Neural cell (in vitro differentiated cells): ENCODE results near the gene SYT13. TPM values are rescaled to one million over a fixed set of nuclear protein-coding genes. Genes with fewer than 3 reads are reported as not detected.

Source experiments
- H2AFZ ChIP-seq: fragments of 200-600, 300-800 bp; sonication (generic), shearing (Covaris generic); 2 replicates; pipeline ENCODE4 v1.6.0; 2014; ENCODE audit warnings: low read depth, mild to moderate bottlenecking, antibody characterized with exemption, low read length, moderate library complexity
- H3F3A ChIP-seq: fragments of 200-600 bp; shearing (Covaris generic); 2 replicates; pipeline ENCODE4 v1.6.1; 2016; ENCODE audit warnings: mild to moderate bottlenecking, moderate library complexity, mixed read lengths, antibody characterized with exemption, low read length; ENCODE audit not compliant: insufficient read depth, poor library complexity, severe bottlenecking
- H3K27ac ChIP-seq: fragments of 200-600, 300-800 bp; sonication (generic), shearing (Covaris generic); 2 replicates; pipeline ENCODE4 v1.5.1; 2014; ENCODE audit warnings: mild to moderate bottlenecking, low read length, moderate library complexity
- H3K27me3 ChIP-seq: fragments of 300-800, 200-600 bp; sonication (generic), shearing (Covaris generic); 2 replicates; pipeline ENCODE4 v1.6.0; 2014; ENCODE audit warnings: mild to moderate bottlenecking, low read depth, low read length, moderate library complexity; ENCODE audit not compliant: insufficient read depth
- H3K36me3 ChIP-seq: fragments of 300-800, 200-600 bp; sonication (generic), shearing (Covaris generic); 2 replicates; pipeline ENCODE4 v1.5.1; 2014; ENCODE audit warnings: mild to moderate bottlenecking, antibody characterized with exemption, low read length, moderate library complexity; ENCODE audit not compliant: insufficient read depth
- H3K4me2 ChIP-seq: fragments of 300-800, 200-600 bp; sonication (generic), shearing (Covaris generic); 2 replicates; pipeline ENCODE4 v1.6.0; 2014; ENCODE audit warnings: mild to moderate bottlenecking, low read length
- H3K4me3 ChIP-seq: fragments of 300-800, 200-600 bp; sonication (generic), shearing (Covaris generic); 2 replicates; pipeline ENCODE4 v1.5.1; 2014; ENCODE audit warnings: mild to moderate bottlenecking, low read length, moderate library complexity
- H3K79me2 ChIP-seq: fragments of 200-600 bp; shearing (Covaris generic); replicated peaks from 2 replicates; pipeline ENCODE4 v1.6.0; 2014; ENCODE audit warnings: mild to moderate bottlenecking, low read length, moderate library complexity; ENCODE audit not compliant: insufficient read depth
- H3K9ac ChIP-seq: fragments of 300-800, 200-600 bp; sonication (generic), shearing (Covaris generic); 2 replicates; pipeline ENCODE4 v1.6.1; 2016; ENCODE audit warnings: mild to moderate bottlenecking, low read length, mixed read lengths
- H3K9me2 ChIP-seq: fragments of 200-600 bp; shearing (Covaris generic); 2 replicates; pipeline ENCODE4 v1.6.1; 2016; ENCODE audit warnings: mild to moderate bottlenecking, low read length, mixed read lengths; ENCODE audit not compliant: insufficient read depth
- H3K9me3 ChIP-seq: fragments of 200-600, 300-800 bp; sonication (generic), shearing (Covaris generic); 2 replicates; pipeline ENCODE4 v1.6.1; 2016; ENCODE audit warnings: mild to moderate bottlenecking, mixed run types, low read length, moderate library complexity, mixed read lengths
- H4K20me1 ChIP-seq: fragments of 200-600 bp; shearing (Covaris generic); 2 replicates; pipeline ENCODE4 v1.6.1; 2016; ENCODE audit warnings: mild to moderate bottlenecking, mixed run types; ENCODE audit not compliant: insufficient read depth
- CTCF ChIP-seq: fragments of 450-650 bp; IDR thresholded peaks from 2 replicates; pipeline ENCODE4 v1.5.1; 2014; ENCODE audit warnings: antibody characterized with exemption, mild to moderate bottlenecking, moderate library complexity; ENCODE audit not compliant: poor library complexity, severe bottlenecking
- EP300 ChIP-seq: fragments of 450-650 bp; conservative IDR thresholded peaks from 2 replicates; pipeline ENCODE4 v1.6.1; 2014; ENCODE audit warnings: antibody characterized with exemption, mild to moderate bottlenecking, moderate library complexity; ENCODE audit not compliant: poor library complexity, severe bottlenecking
- EZH2 ChIP-seq: fragments of 200-600, 300-800 bp; shearing (Covaris generic), sonication (generic); IDR thresholded peaks from 2 replicates; pipeline ENCODE4 v1.6.1; 2014; ENCODE audit warnings: antibody characterized with exemption, low read length, borderline replicate concordance, mild to moderate bottlenecking; ENCODE audit not compliant: insufficient read depth, poor library complexity, severe bottlenecking
- MXI1 ChIP-seq: fragments of 450-650 bp; conservative IDR thresholded peaks from 2 replicates; pipeline ENCODE4 v1.6.1; 2014; ENCODE audit warnings: antibody characterized with exemption, mild to moderate bottlenecking; ENCODE audit not compliant: poor library complexity, severe bottlenecking
- POLR2AphosphoS5 ChIP-seq: IDR thresholded peaks from 2 replicates; pipeline ENCODE4 v1.6.1; 2012
- RAD21 ChIP-seq: fragments of 450-650 bp; conservative IDR thresholded peaks from 2 replicates; pipeline ENCODE4 v1.6.1; 2014; ENCODE audit warnings: antibody characterized with exemption, mild to moderate bottlenecking, moderate library complexity
- REST ChIP-seq: IDR thresholded peaks from 2 replicates; pipeline ENCODE4 v1.6.1; 2012; ENCODE audit warnings: borderline replicate concordance
- SMC3 ChIP-seq: fragments of 450-650 bp; conservative IDR thresholded peaks from 2 replicates; pipeline ENCODE4 v1.6.1; 2014; ENCODE audit warnings: antibody characterized with exemption, mild to moderate bottlenecking, moderate library complexity; ENCODE audit not compliant: poor library complexity
- TAF1 ChIP-seq: IDR thresholded peaks from 2 replicates; pipeline ENCODE4 v1.6.1; 2012; ENCODE audit warnings: low read depth
- polyA plus RNA-seq: library from polyadenylated mRNA; depleted of rRNA; stranded (reverse); fragments of >200 nt; gene quantifications from 2 replicates; pipeline ENCODE4 v1.2.3, GENCODE V29; 2014

Gene SYT13
- polyA plus RNA-seq, 1 donor from 2014 or later = 60.8 TPM

- Histone ChIP-seq H3K36me3 (no peaks in the 10 kb centered on the region), H3K4me2 (no peak overlapping the region), H3K9me3 (no peaks in the 10 kb centered on the region), H3K79me2 (no peaks in the 10 kb centered on the region), H3K27ac (no peak overlapping the region), H3F3A (no peaks in the 10 kb centered on the region), H3K27me3 (no peaks in the 10 kb centered on the region), H4K20me1 (no peaks in the 10 kb centered on the region), H3K9me2 (no peaks in the 10 kb centered on the region), H2AFZ (no peak overlapping the region), H3K9ac (no peak overlapping the region), H3K4me3 (no peak overlapping the region)
- TF ChIP-seq TAF1 (no peak), CTCF (no peak), REST (no peak), POLR2AphosphoS5 (no peak), MXI1 (no peak), SMC3 (no peak), RAD21 (no peak), EP300 (no peak), EZH2 (no peak)
Observed at GRCh38 chr11:45213717-45214116, 72.4 kb downstream of the SYT13 start.

GRCh38 chr11:45213316-45213665 lies 72.8 kb downstream of the SYT13 start:
- Histone ChIP-seq H3K9me2 (no peaks in the 10 kb centered on the region), H3F3A (no peaks in the 10 kb centered on the region), H3K36me3 (no peaks in the 10 kb centered on the region), H3K9ac (no peak overlapping the region), H3K27me3 (no peaks in the 10 kb centered on the region), H3K4me2 (no peak overlapping the region), H3K79me2 (no peaks in the 10 kb centered on the region), H3K27ac (no peak overlapping the region), H3K4me3 (no peak overlapping the region), H3K9me3 (no peaks in the 10 kb centered on the region), H4K20me1 (no peaks in the 10 kb centered on the region), H2AFZ (no peak overlapping the region)
- TF ChIP-seq EP300 (no peak), SMC3 (no peak), TAF1 (no peak), RAD21 (no peak), EZH2 (no peak), REST (no peak), CTCF (no peak), POLR2AphosphoS5 (no peak), MXI1 (no peak)
